Rectal smooth muscle tissue (tissue), 1 donor: ENCODE measurements around the gene VAT1L.

Experiments used
- H3K27ac ChIP-seq: one replicate; pipeline ENCODE4 v1.7.0; 2013; ENCODE audit warnings: low read depth, low read length, inconsistent platforms
- H3K27me3 ChIP-seq: one replicate; pipeline ENCODE4 v1.7.0; 2013; ENCODE audit warnings: low read length; ENCODE audit not compliant: control insufficient read depth, insufficient read depth
- H3K36me3 ChIP-seq: one replicate; pipeline ENCODE4 v1.7.0; 2013; ENCODE audit warnings: low read length; ENCODE audit not compliant: control insufficient read depth, insufficient read depth
- H3K4me1 ChIP-seq: one replicate; pipeline ENCODE4 v1.7.0; 2013; ENCODE audit warnings: low read length; ENCODE audit not compliant: control insufficient read depth, insufficient read depth
- H3K4me3 ChIP-seq: one replicate; pipeline ENCODE4 v1.7.0; 2013; ENCODE audit warnings: low read length
- H3K9ac ChIP-seq: one replicate; pipeline ENCODE4 v1.7.0; 2013; ENCODE audit warnings: low read length

VAT1L gene

DNA sequence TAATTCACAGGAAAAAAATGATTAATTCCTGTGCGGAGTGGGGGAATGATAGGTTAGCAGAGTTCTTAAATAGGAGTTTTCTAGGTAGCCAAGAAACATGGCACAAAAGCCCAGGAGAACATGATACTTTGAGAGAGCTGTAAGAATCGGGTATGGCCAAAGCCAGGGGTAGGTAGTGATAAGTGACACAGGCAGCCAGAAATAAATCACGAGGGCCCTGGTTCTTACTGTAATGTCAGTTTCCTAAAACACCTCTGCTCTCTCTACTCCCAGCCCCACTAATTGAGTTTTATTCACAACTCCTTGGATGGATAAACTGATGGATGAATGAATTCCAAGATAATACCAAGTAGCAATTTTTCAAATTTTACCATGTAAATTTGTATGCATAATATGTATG is 54.1 kb downstream of the VAT1L start:
- H3K36me3 ChIP-seq = no peaks in the 10 kb centered on the region
- no peaks in the 10 kb centered on the region for H3K27me3 ChIP-seq
- H3K4me3 ChIP-seq = no peak overlapping the region
- no peak overlapping the region for H3K9ac ChIP-seq
- H3K4me1 ChIP-seq = no peaks in the 10 kb centered on the region
- H3K27ac ChIP-seq = no peak overlapping the region

- Histone ChIP-seq H3K36me3 (no peaks in the 10 kb centered on the region), H3K27ac (no peak overlapping the region), H3K27me3 (no peaks in the 10 kb centered on the region)
These were observed 55.0 kb downstream of the VAT1L start for GRCh38 chr16:77843405-77843804.

DNA sequence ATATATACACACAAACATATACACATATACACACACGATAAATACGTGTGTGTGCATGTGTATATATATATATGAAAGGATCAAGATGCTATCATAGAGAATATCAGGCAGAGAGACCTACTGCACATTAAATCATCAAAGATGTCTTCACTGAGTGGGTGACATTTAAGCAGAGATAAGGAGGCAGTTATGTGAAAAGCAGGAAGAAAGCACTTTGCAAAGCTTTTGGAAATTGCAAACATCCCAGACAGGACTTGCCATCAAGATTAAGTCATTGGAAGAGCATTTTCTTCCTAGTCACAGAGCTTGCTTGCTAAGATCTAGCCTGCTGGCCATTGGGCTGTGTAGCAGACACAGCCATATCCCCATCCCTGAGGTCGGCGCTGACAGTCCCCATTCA is 56.4 kb downstream of the VAT1L start:
- H3K4me3 ChIP-seq = no peak overlapping the region
- no peak overlapping the region for H3K9ac ChIP-seq
- no peak overlapping the region for H3K27ac ChIP-seq
- no peaks in the 10 kb centered on the region for H3K27me3 ChIP-seq
- no peaks in the 10 kb centered on the region for H3K4me1 ChIP-seq
- H3K36me3 ChIP-seq = no peaks in the 10 kb centered on the region

More at GRCh38 chr16:77843405-77843804, 55.0 kb downstream of the VAT1L start:
- Histone ChIP-seq H3K4me1 (no peaks in the 10 kb centered on the region), H3K9ac (no peak overlapping the region), H3K4me3 (no peak overlapping the region)

- Histone ChIP-seq H3K36me3 (no peaks in the 10 kb centered on the region), H3K27me3 (no peaks in the 10 kb centered on the region), H3K4me1 (no peaks in the 10 kb centered on the region), H3K9ac (no peak overlapping the region), H3K4me3 (no peak overlapping the region), H3K27ac (no peak overlapping the region)
These were observed 61.4 kb downstream of the VAT1L start for GRCh38 chr16:77849646-77850258.

DNA sequence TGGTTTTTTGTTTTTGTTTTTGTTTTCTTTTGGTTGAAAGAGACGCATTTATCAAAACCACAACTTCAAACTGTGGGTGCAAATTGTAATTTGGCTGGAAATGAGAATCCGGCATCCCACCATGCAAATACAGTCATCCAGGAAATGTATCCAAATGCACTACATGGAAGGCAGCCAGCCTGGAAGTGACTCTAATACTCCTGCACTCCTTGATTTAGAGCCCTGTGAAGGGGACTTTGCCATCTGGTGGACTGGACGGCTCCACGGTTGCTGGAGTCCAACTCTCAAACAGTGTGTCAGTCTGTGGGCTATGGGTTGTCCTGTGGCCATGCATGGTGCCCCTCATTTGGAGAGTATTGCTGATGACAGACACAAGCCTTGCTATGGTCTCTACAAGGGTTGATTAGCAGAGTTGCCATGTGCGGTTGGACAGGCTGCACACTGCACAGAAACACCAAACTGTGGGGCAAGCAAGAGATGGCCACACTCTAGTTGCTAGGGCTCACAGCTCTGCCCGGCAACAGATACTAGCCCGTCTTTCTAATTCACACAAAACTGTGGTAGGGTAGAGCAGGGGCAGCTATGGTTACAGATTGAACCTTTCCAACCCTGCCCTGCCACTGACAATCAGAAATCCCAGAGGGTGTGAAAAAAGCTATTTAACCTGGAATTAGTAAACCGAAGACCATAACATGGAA is 62.4 kb downstream of the VAT1L start:
- Histone ChIP-seq H3K27me3 (no peaks in the 10 kb centered on the region), H3K4me1 (no peaks in the 10 kb centered on the region), H3K36me3 (no peaks in the 10 kb centered on the region), H3K4me3 (no peak overlapping the region), H3K27ac (no peak overlapping the region), H3K9ac (no peak overlapping the region)

GRCh38 chr16:77853161-77853560 is 64.8 kb downstream of the VAT1L start:
- H3K4me1 ChIP-seq = no peaks in the 10 kb centered on the region
- H3K36me3 ChIP-seq = no peaks in the 10 kb centered on the region
- no peak overlapping the region for H3K9ac ChIP-seq
- no peaks in the 10 kb centered on the region for H3K27me3 ChIP-seq
- no peak overlapping the region for H3K4me3 ChIP-seq
- no peak overlapping the region for H3K27ac ChIP-seq

- Histone ChIP-seq H3K27ac (no peak overlapping the region), H3K36me3 (no peaks in the 10 kb centered on the region), H3K4me1 (no peaks in the 10 kb centered on the region), H3K4me3 (no peak overlapping the region), H3K27me3 (no peaks in the 10 kb centered on the region), H3K9ac (no peak overlapping the region)
These were observed 68.2 kb downstream of the VAT1L start for GRCh38 chr16:77856438-77857160.

DNA sequence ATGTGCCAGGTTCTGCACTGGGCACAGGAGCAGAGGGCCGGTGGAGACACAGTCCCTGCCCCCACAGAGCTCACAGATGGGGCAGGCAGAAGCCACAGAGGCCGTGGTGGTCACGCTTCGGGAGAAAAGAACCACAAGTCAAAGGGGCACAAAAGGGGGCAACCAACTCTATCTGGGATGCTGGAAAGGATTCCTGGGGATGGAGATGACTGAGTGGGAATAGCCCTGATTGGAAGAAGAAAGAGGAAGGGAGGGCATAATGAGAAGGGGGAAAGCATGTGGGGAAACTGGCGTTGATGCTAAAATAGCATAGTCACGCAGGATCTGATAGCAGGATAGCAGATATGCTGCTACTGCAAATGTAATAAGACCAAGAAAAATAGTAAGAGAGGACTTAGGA is 69.7 kb downstream of the VAT1L start:
- H3K9ac ChIP-seq = no peak overlapping the region
- no peak overlapping the region for H3K27ac ChIP-seq
- no peaks in the 10 kb centered on the region for H3K36me3 ChIP-seq
- H3K27me3 ChIP-seq = no peaks in the 10 kb centered on the region
- H3K4me1 ChIP-seq = no peaks in the 10 kb centered on the region
- H3K4me3 ChIP-seq = no peak overlapping the region

GRCh38 chr16:77859493-77860232 is 71.3 kb downstream of the VAT1L start:
- Histone ChIP-seq H3K4me1 (no peaks in the 10 kb centered on the region), H3K27me3 (no peaks in the 10 kb centered on the region), H3K4me3 (no peak overlapping the region), H3K36me3 (no peaks in the 10 kb centered on the region), H3K27ac (no peak overlapping the region), H3K9ac (no peak overlapping the region)

- Histone ChIP-seq H3K27me3 (no peaks in the 10 kb centered on the region), H3K36me3 (no peaks in the 10 kb centered on the region), H3K4me1 (no peaks in the 10 kb centered on the region), H3K9ac (no peak overlapping the region), H3K27ac (no peak overlapping the region), H3K4me3 (no peak overlapping the region)
These were observed 72.6 kb downstream of the VAT1L start for GRCh38 chr16:77860953-77861352.

GRCh38 chr16:77863250-77863649 is 74.9 kb downstream of the VAT1L start:
- Histone ChIP-seq H3K27me3 (no peaks in the 10 kb centered on the region), H3K9ac (no peak overlapping the region), H3K27ac (no peak overlapping the region), H3K36me3 (no peaks in the 10 kb centered on the region), H3K4me1 (no peaks in the 10 kb centered on the region), H3K4me3 (no peak overlapping the region)

DNA sequence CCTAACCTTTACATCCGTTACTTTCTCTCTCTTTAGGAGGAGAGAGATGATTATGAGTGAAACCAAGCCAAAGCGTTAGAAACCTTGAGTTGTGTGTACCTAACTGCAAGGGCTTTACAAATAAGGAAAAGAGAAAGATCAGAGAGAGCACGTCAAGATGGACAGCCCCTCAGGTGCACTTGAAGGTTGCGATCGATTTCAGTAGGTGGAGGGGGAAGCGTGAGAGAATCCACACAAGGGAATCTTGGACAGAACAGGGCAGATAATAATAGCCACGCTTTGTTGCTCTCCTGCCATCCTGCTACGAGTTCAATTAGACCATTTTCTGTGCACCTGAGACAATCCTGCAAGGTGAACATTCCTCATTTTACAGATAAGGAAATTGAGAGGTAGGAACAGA is 78.4 kb downstream of the VAT1L start:
- Histone ChIP-seq H3K4me1 (no peaks in the 10 kb centered on the region), H3K9ac (no peak overlapping the region), H3K36me3 (no peaks in the 10 kb centered on the region), H3K4me3 (no peak overlapping the region), H3K27ac (no peak overlapping the region), H3K27me3 (no peaks in the 10 kb centered on the region)
